H1 (cell line): ENCODE results near the gene NOG. TPM values are rescaled to one million over a fixed set of nuclear protein-coding genes. Genes with fewer than 3 reads are reported as not detected.

Experiments
- CTCF ChIA-PET: fragments of 300-600 bp; sonication (Branson Sonifier 250); formaldehyde crosslinking; loops from one replicate; lab custom pipeline; 2021; ENCODE audit not compliant: partially characterized antibody; lab: Charles Lee
- POLR2A ChIA-PET: fragments of 300-600 bp; sonication (Branson Sonifier 250); formaldehyde crosslinking; loops from one replicate; lab custom pipeline; 2021; ENCODE audit warnings: inconsistent platforms; ENCODE audit not compliant: partially characterized antibody; lab: Charles Lee
- DNase-seq, 2 experiments: peaks; one replicate each; pipeline versions ENCODE4 v3.0.0 to v3.0.0-alpha.2; 2010 to 2022; ENCODE audit warnings: low spot score in 2 of 2, low read depth in 1 of 2, mixed read lengths in 1 of 2
- FAIRE-seq: peaks from 2 replicates; lab custom pipeline; 2011; peaks lifted over from hg19 to GRCh38; lab: Jason Lieb, UNC
- H2AFZ ChIP-seq: 2 replicates; pipeline ENCODE4 v1.8.1; 2012; ENCODE audit warnings: low read length, inconsistent platforms
- H2AK5ac ChIP-seq: 2 replicates; pipeline ENCODE4 v1.6.1; 2013; ENCODE audit warnings: low read depth, low read length
- H2BK120ac ChIP-seq: replicated peaks from 2 replicates; pipeline ENCODE3; 2013; ENCODE audit warnings: low read depth, low read length, inconsistent platforms
- H2BK12ac ChIP-seq: 2 replicates; pipeline ENCODE4 v1.6.1; 2013; ENCODE audit warnings: low read depth, low read length
- H2BK15ac ChIP-seq: 2 replicates; pipeline ENCODE4 v1.6.1; 2013; ENCODE audit warnings: low read length
- H2BK20ac ChIP-seq: 2 replicates; pipeline ENCODE4 v1.6.1; 2013; ENCODE audit warnings: low read length
- H2BK5ac ChIP-seq: 2 replicates; pipeline ENCODE4 v1.6.1; 2013; ENCODE audit warnings: low read depth, low read length
- H3K14ac ChIP-seq: 2 replicates; pipeline ENCODE4 v1.6.1; 2013; ENCODE audit warnings: inconsistent platforms; ENCODE audit not compliant: insufficient read length
- H3K18ac ChIP-seq: 2 replicates; pipeline ENCODE4 v1.6.1; 2013; ENCODE audit warnings: low read length; ENCODE audit errors: extremely low read depth
- H3K23ac ChIP-seq: 2 replicates; pipeline ENCODE4 v1.6.1; 2013; ENCODE audit warnings: inconsistent platforms; ENCODE audit not compliant: insufficient read length
- H3K23me2 ChIP-seq: 2 replicates; pipeline ENCODE4 v1.6.1; 2013; ENCODE audit warnings: low read depth, low read length
- H3K27ac ChIP-seq: 2 replicates; pipeline ENCODE4 v1.6.1; 2011; ENCODE audit warnings: low read depth, low read length, inconsistent platforms
- H3K27me3 ChIP-seq, 4 experiments: replicated peaks in 1 of 4; 1 replicate in 1 of 4; 2 replicates in 3 of 4; pipeline versions ENCODE4 v1.6.1 to v1.8.1; 2011 to 2013; ENCODE audit warnings: low read length in 3 of 4, mild to moderate bottlenecking in 3 of 4, inconsistent platforms in 2 of 4, mixed read lengths in 2 of 4, moderate library complexity in 1 of 4; ENCODE audit not compliant: control insufficient read depth in 3 of 4, insufficient read depth in 3 of 4; ENCODE audit errors: extremely low read depth in 1 of 4
- H3K36me3 ChIP-seq, 4 experiments: 2 replicates each; pipeline versions ENCODE4 v1.6.1 to v1.8.1; 2011 to 2013; ENCODE audit warnings: mild to moderate bottlenecking in 4 of 4, low read length in 3 of 4, moderate library complexity in 2 of 4, control low read depth in 1 of 4, inconsistent platforms in 1 of 4; ENCODE audit not compliant: insufficient read depth in 4 of 4, control insufficient read depth in 2 of 4
- H3K4ac ChIP-seq: replicated peaks from 2 replicates; pipeline ENCODE3; 2013; ENCODE audit warnings: low read length, low read depth, mixed read lengths, inconsistent platforms; ENCODE audit not compliant: insufficient read length
- H3K4me1 ChIP-seq, 4 experiments: replicated peaks in 1 of 4; 1 replicate in 1 of 4; 2 replicates in 3 of 4; pipeline versions ENCODE4 v1.6.1 to v1.8.1; 2011 to 2013; ENCODE audit warnings: low read length in 3 of 4, inconsistent platforms in 2 of 4, mixed read lengths in 1 of 4; ENCODE audit not compliant: insufficient read depth in 4 of 4, control insufficient read depth in 3 of 4
- H3K4me2 ChIP-seq, 2 experiments: 2 replicates each; pipeline versions ENCODE4 v1.6.1 to v1.8.1; 2011 to 2013; ENCODE audit warnings: low read depth in 2 of 2, low read length in 2 of 2, control low read depth in 1 of 2, inconsistent platforms in 1 of 2, mild to moderate bottlenecking in 1 of 2; ENCODE audit not compliant: insufficient read depth in 1 of 2
- H3K4me3 ChIP-seq, 4 experiments: fragments of 200-600, 300-600 bp in 1 of 4; sonication (generic), shearing (Covaris generic), sonication (Bioruptor Twin) in 1 of 4; 2 replicates each; pipeline versions ENCODE4 v1.5.1 to v1.8.1; 2011 to 2016; ENCODE audit warnings: low read length in 4 of 4, low read depth in 3 of 4, control low read depth in 2 of 4, inconsistent platforms in 2 of 4, mild to moderate bottlenecking in 2 of 4, mixed read lengths in 1 of 4, moderate library complexity in 1 of 4; ENCODE audit not compliant: insufficient read depth in 2 of 4; ENCODE audit errors: extremely low read depth in 1 of 4
- H3K56ac ChIP-seq: replicated peaks from 2 replicates; pipeline ENCODE3; 2013; ENCODE audit warnings: low read depth, mild to moderate bottlenecking, mixed read lengths, low read length, inconsistent platforms; ENCODE audit not compliant: insufficient read length
- H3K79me1 ChIP-seq: 2 replicates; pipeline ENCODE4 v1.6.1; 2013; ENCODE audit warnings: low read depth, low read length, control low read depth
- H3K79me2 ChIP-seq, 2 experiments: 2 replicates each; pipeline versions ENCODE4 v1.6.1 to v1.8.1; 2012 to 2013; ENCODE audit warnings: low read length in 2 of 2, mild to moderate bottlenecking in 2 of 2, inconsistent platforms in 1 of 2; ENCODE audit not compliant: insufficient read depth in 2 of 2, control insufficient read depth in 1 of 2
- H3K9ac ChIP-seq, 4 experiments: replicated peaks in 1 of 4; 1 replicate in 1 of 4; 2 replicates in 3 of 4; pipeline versions ENCODE4 v1.6.1 to v1.8.1; 2011 to 2013; ENCODE audit warnings: low read depth in 3 of 4, low read length in 3 of 4, control low read depth in 2 of 4, mild to moderate bottlenecking in 2 of 4, moderate library complexity in 2 of 4, inconsistent platforms in 1 of 4; ENCODE audit errors: extremely low read depth in 1 of 4
- H3K9me3 ChIP-seq, 2 experiments: 2 replicates each; pipeline versions ENCODE4 v1.6.1 to v1.8.1; 2012 to 2013; ENCODE audit warnings: mild to moderate bottlenecking in 2 of 2, moderate library complexity in 2 of 2, control low read depth in 1 of 2, inconsistent platforms in 1 of 2, low read depth in 1 of 2, low read length in 1 of 2, mixed read lengths in 1 of 2; ENCODE audit not compliant: insufficient read depth in 2 of 2
- H4K20me1 ChIP-seq, 2 experiments: replicated peaks in 1 of 2; 2 replicates each; pipeline versions ENCODE3 to v1.8.1; 2011 to 2013; ENCODE audit warnings: inconsistent platforms in 2 of 2, low read length in 2 of 2, mild to moderate bottlenecking in 1 of 2; ENCODE audit not compliant: insufficient read depth in 2 of 2, control insufficient read depth in 1 of 2
- H4K5ac ChIP-seq: 2 replicates; pipeline ENCODE4 v1.6.1; 2013; ENCODE audit warnings: low read length, low read depth, mixed read lengths, inconsistent platforms; ENCODE audit not compliant: insufficient read length
- H4K8ac ChIP-seq: 2 replicates; pipeline ENCODE4 v1.8.0; 2013; ENCODE audit warnings: mild to moderate bottlenecking, moderate library complexity, low read length, inconsistent platforms; ENCODE audit not compliant: insufficient read depth; ENCODE audit errors: extremely low read depth
- H4K91ac ChIP-seq: replicated peaks from 2 replicates; pipeline ENCODE3; 2013; ENCODE audit warnings: low read length, mixed read lengths, inconsistent platforms; ENCODE audit not compliant: insufficient read length
- BACH1 ChIP-seq: IDR thresholded peaks from 2 replicates; pipeline ENCODE4 v1.6.1; 2012; ENCODE audit warnings: low read length, improper control_type of control experiment
- BRCA1 ChIP-seq: IDR thresholded peaks from 2 replicates; pipeline ENCODE4 v1.6.1; 2012; ENCODE audit warnings: low read depth, low read length, improper control_type of control experiment
- CBX5 ChIP-seq: fragments of 300-800, 300-1000 bp; sonication (generic); IDR thresholded peaks from 2 replicates; pipeline ENCODE4 v1.7.1; 2016; ENCODE audit warnings: antibody characterized with exemption, low read length, low read depth
- CHD2 ChIP-seq: IDR thresholded peaks from 2 replicates; pipeline ENCODE4 v1.6.1; 2012; ENCODE audit warnings: low read length, improper control_type of control experiment
- NRF1 ChIP-seq: IDR thresholded peaks from 2 replicates; pipeline ENCODE4 v1.6.1; 2011; ENCODE audit warnings: mild to moderate bottlenecking, low read depth, low read length, improper control_type of control experiment
- PHF8 ChIP-seq: fragments of 200-600 bp; sonication (generic); conservative IDR thresholded peaks from 2 replicates; pipeline ENCODE4 v1.7.1; 2012; ENCODE audit warnings: low read depth, mild to moderate bottlenecking, inconsistent platforms, low read length, moderate library complexity
- POU5F1 ChIP-seq: IDR thresholded peaks from 2 replicates; pipeline ENCODE4 v1.6.1; 2011; ENCODE audit warnings: low read depth, mild to moderate bottlenecking, low read length, moderate library complexity
- SIRT6 ChIP-seq: IDR thresholded peaks from one replicate; pipeline ENCODE4 v1.7.1; 2012; ENCODE audit warnings: low read length, inconsistent platforms
- TAF7 ChIP-seq: optimal IDR thresholded peaks from 2 replicates; pipeline ENCODE3; 2011; ENCODE audit warnings: low read depth, mild to moderate bottlenecking, inconsistent platforms, low read length, moderate library complexity, borderline replicate concordance
- TCF12 ChIP-seq: IDR thresholded peaks from 2 replicates; pipeline ENCODE4 v1.6.1; 2011; ENCODE audit warnings: low read depth, mild to moderate bottlenecking, low read length
- WGBS, 2 experiments: shearing (Covaris generic) in 1 of 2; methylation state at CpG; one replicate each; pipeline versions ENCODE4 v1.1.6 to v1.1.7; 2013 to 2015; ENCODE audit warnings: low lambda C conversion rate in 2 of 2, mixed read lengths in 2 of 2, inconsistent platforms in 1 of 2, low coverage in 1 of 2, missing lambda C conversion rate in 1 of 2; ENCODE audit not compliant: insufficient replicate concordance in 2 of 2, insufficient coverage in 1 of 2, insufficient read length in 1 of 2; ENCODE audit errors: extremely low coverage in 1 of 2, missing lambda C conversion rate in 1 of 2; 5-methylcytosine and 5-hydroxymethylcytosine counted together
- polyA plus RNA-seq, 7 experiments: library from polyadenylated mRNA; depleted of rRNA in 3 of 7; stranded (reverse) in 5 of 7; unstranded in 2 of 7; fragments of >200 nt in 5 of 7; fragments of 200-250 nt in 2 of 7; gene quantifications; 1 replicate in 5 of 7; 2 replicates in 1 of 7; 4 replicates in 1 of 7; pipeline versions ENCODE4 v1.2.1 to v1.2.3, GENCODE V29; 2011 to 2013; ENCODE audit warnings: missing spikeins in 2 of 7, mixed read lengths in 2 of 7
- total RNA-seq: library from RNA; stranded (reverse); fragmentation: NEBNext Ultra II Directional; extraction: Animal tissue kit (Norgen Biotek cat#: 25700); gene quantifications from 2 replicates; pipeline ENCODE4 v1.2.1, GENCODE V29; 2021
- TF ChIP-seq, protein P1 (sequence below): IDR thresholded peaks from 2 replicates; pipeline ENCODE4 v1.6.1; 2012; ENCODE audit warnings: low read length, inconsistent platforms

NOG gene
- total and polyA plus RNA-seq, 2 of the 8 experiments (the other 6 are each of a cell fraction or from before 2014, with no cell fraction given): 0.35 TPM

- Histone ChIP-seq H3K23ac (no peak overlapping the region), H3K56ac (no peak overlapping the region), H2BK12ac (no peak overlapping the region), H4K20me1 (no peaks in the 10 kb centered on the region), H3K36me3 (no peaks in the 10 kb centered on the region), H3K14ac (no peak overlapping the region), H2AFZ (no peak overlapping the region), H2BK5ac (no peak overlapping the region), H4K8ac (no peak overlapping the region), H2BK15ac (no peak overlapping the region), H3K23me2 (no peaks in the 10 kb centered on the region), H3K4me1 (peaks cover 2 to 6% (median 4%) of the 10 kb centered on the region in 4 experiments; a peak in 4 of 7 replicates), H3K9ac (no peak overlapping the region), H2BK120ac (no peak overlapping the region), H3K4ac (no peak overlapping the region), H3K4me3 (no peak overlapping the region), H3K79me1 (no peaks in the 10 kb centered on the region), H3K18ac (no peak overlapping the region), H4K91ac (no peak overlapping the region), H3K4me2 (no peak overlapping the region), H2BK20ac (no peak overlapping the region), H4K5ac (no peak overlapping the region), H3K9me3 (no peaks in the 10 kb centered on the region), H2AK5ac (no peak overlapping the region), H3K27ac (no peak overlapping the region), H3K27me3 (no peaks in the 10 kb centered on the region), H3K79me2 (no peaks in the 10 kb centered on the region)
- WGBS, 2 experiments: 89% methylated on average over 5 of the region's 5 CpGs; no CpG with 5 or more reads in 1 of the 2 experiments
- ChIA-PET CTCF (interaction anchor here (0.7 to 2.9 kb wide), 5 partner anchors 11 to 383 kb away, joined by 3 to 13 read pairs (median 3); no protein-coding TSS in a partner anchor), POLR2A (no interaction called here)
- DNase-seq (no peak), FAIRE-seq (no peak)
- TF ChIP-seq CBX5 (no peak), SIRT6 (no peak), BACH1 (no peak), BRCA1 (no peak), PHF8 (no peak), CHD2 (no peak), POU5F1 (no peak), TAF7 (no peak), NRF1 (no peak), TCF12 (no peak)
- TF ChIP-seq, protein P1, sequence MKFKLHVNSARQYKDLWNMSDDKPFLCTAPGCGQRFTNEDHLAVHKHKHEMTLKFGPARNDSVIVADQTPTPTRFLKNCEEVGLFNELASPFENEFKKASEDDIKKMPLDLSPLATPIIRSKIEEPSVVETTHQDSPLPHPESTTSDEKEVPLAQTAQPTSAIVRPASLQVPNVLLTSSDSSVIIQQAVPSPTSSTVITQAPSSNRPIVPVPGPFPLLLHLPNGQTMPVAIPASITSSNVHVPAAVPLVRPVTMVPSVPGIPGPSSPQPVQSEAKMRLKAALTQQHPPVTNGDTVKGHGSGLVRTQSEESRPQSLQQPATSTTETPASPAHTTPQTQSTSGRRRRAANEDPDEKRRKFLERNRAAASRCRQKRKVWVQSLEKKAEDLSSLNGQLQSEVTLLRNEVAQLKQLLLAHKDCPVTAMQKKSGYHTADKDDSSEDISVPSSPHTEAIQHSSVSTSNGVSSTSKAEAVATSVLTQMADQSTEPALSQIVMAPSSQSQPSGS: no peak
Observed at GRCh38 chr17:56581635-56582627, 11.6 kb upstream of the NOG start.
